GM19193 (cell line): ENCODE results near the gene PIP5K1C.

Experiments used
- POLR2A ChIP-seq: IDR thresholded peaks from 4 replicates; pipeline ENCODE4 v1.6.1; 2011; ENCODE audit not compliant: insufficient read depth, insufficient read length; ENCODE audit errors: extremely low read depth

The PIP5K1C gene

DNA sequence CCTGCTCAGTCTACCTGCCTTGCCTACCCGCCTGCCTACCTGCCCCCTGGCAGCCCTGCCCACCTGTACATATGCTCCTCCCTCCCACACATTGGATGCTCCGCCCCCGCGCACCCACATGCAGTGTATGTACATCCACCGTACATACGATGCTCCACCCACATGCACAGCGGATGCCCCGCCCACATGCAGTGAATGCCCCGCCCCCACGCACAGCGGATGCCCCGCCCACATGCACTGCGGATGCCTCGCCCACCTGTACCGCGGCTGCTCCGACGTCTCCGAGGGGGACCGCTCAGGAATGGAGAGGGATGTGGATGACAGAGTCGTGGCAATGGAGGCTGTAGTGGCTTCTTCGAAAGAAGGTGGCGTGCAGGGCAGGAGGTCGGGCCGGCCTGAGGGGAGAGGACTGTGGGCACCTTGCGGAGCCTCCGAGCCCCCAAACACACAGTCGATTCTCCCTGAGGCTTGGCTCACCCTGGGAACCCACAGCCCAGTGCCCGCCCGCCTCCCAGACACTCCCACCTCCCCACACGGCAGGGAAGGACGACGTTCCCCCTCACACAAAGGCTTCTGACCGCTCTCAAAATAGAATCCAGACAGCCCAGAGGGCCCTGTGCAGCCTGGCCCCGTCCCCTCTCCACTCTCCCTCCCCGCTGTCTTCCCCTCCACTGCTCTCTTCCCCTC lies 57.1 kb downstream of the PIP5K1C start:
- TF ChIP-seq POLR2A, result no peak

DNA sequence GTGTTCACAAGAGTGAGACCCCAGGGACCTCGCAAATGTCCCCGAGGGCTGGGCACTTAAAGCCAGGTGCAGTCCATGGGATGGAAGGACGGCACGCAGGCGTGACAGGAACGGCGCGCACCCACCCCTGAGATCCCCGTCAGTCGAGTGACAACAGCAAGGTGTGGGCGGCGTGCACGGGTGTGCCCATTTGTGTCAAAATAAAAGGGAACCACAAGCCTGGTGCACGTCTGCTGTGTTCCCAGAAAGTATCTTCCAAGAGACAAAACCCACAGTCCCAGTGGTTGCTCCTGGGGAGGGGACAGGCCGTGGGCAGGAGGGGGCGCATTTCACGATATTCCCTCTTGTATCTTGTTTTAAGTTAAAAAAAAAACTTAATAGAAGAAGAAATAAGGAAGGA lies 58.0 kb downstream of the PIP5K1C start:
- no peak for TF ChIP-seq POLR2A

DNA sequence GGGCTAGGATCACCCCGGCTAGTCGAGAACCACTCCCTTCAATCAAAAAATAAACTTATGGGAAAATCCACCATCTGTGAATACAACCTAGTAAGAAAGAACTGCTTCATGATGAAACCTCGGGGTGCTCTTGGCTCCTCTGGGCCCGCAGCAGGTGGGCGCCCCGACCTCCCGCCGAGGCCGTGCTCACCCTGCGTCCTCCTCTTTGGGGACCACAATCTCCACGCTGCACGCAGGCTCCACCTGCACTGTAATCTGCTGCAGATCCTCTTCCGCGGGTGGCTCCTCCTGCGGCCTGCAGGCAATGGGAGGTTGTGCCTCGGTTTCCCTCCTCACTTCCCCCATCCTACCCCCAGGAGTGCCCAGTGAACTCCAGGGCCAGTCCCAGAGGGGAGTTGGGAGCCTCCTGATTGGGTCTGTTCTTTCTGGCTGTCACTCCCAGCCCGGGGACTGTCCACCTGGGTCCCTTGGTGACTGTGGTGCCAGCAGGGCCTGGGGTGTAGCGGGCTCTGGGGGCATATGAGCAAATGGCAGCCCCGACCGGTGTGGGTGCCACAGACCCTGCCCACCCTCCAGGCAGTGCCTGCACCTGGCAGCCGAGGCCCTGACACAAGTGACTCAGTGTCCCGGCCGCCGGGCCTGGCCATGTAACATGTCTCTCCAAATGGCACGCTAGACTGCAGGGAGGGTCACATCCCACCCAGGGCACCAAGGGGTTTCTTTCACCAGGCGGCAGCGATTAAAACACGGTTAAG lies 58.6 kb downstream of the PIP5K1C start:
- no peak for TF ChIP-seq POLR2A

DNA sequence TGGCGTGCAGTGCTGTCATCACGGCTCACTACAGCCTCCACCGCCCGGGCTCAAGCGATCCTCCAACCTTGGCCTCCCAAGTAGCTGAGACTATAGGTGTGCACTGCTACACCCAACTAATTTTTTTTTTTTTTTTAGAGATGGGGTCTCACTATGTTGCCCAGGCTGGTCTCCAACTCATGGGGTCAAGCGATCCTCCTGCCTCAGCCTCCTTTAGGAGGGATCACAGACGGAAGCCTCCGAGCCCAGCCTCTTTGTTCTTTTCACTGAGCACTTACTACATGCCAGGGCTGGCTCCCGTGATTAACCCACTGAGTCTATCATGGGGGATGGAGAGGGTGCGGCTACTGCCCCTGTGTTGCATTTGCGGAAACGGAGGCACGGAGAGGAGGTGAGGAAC lies 60.8 kb downstream of the PIP5K1C start:
- TF ChIP-seq POLR2A, result no peak

DNA sequence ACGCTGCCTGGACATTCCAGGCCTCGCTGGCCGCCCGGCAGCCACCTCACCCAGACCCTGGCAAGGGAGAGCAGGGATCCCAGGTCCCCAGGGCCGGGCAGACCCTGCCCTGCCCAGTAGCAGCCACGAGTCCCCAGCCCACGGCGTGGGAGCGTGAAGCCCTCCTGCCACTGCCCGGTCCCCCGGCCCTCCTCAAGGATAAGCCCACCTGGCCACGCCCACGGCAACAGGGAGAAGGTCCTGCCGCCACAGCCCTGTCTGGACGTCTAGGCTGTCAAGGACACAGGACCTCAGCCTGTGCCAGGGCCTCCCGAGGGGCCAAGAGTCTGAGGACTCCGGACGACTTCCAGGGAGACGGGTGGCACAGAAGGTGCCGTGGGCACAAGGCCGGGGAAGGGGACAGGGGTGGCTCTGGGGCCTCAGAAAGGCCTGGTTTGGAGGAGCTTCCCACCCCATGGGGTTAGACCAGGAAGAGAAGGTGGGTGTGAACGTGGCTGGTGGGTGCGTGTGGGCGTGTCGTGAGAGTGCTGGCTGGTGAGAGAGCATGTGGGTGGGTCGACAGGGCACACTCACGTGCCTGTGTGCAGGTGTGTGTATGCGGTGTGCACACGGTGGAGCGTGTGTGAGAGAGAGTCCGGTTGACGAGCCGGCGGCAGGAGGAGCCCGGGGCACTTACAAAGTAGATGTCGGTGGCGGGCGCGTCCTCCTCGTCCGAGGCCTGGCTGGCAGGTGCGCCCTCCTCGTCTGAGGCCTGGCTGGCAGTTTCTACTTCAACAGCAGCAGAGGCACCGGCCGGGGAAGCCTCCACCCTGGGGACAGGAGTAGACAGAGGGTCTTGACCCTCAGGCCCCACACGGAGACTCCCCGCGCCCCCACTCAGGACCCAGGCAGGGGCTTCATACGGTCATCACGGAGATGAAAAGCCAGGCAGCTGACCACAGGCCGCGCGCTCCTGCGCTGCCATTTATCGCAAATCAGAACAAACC lies 61.8 kb downstream of the PIP5K1C start:
- no peak for TF ChIP-seq POLR2A

DNA sequence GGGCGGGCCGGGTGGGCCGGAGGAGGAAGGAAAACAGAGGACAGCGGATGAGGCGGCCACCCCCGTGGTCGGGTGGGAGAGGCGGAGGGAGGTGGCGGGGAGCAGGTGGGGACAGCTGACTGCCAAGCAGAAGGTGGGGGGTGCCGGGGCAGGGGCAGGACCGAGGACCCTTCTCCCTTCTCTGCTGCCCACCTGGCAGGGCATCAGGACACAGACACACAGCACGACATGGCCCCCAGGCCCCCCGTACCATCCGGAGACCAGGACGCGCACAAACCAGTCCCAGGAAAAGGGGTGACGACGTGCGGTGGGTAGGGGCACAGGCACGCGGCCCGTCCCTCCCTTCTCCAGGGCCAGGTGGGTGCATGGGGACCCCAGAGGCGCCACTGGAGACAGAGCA lies 62.6 kb downstream of the PIP5K1C start:
- TF ChIP-seq POLR2A, result no peak

DNA sequence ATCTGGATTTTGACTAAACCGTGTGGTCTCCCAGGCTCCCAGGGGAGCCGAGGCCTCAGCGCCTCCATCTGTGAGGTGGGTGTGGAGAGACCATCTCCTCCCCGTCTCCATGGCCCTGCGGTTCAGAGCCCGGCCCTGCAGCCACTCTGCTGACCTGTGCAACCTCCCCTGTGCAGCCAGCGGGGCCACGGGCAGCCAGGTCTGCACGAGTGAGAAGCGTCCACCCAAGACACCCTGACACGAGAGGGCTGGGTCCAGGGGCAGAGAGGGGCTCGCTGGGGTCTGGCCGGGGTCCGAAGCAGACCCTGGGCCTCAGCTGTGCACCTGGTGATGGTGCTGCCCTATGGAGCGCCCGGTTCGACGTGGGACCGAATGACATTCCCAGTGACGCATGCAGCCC lies 63.3 kb downstream of the PIP5K1C start:
- no peak for TF ChIP-seq POLR2A

DNA sequence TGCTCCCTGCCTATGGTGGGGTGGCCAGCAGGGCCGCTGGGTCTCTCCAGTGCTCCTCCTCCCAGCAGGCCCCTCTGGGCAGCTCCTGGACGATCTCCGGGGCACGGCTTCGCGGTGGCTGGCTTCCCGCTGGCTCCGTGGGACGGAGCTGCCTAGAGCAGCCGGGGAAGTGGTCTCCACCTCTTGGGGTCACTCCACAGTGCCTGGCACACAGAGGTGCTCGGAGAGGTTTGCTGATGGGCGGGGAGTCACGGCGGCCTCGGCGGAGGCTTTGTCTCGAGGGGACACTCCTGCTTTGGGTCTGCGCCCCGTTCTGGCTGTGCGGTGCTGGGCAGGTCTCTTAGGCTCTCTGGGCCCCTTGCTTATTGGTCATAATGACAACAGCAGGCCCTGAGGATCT lies 63.8 kb downstream of the PIP5K1C start:
- TF ChIP-seq POLR2A, result no peak

DNA sequence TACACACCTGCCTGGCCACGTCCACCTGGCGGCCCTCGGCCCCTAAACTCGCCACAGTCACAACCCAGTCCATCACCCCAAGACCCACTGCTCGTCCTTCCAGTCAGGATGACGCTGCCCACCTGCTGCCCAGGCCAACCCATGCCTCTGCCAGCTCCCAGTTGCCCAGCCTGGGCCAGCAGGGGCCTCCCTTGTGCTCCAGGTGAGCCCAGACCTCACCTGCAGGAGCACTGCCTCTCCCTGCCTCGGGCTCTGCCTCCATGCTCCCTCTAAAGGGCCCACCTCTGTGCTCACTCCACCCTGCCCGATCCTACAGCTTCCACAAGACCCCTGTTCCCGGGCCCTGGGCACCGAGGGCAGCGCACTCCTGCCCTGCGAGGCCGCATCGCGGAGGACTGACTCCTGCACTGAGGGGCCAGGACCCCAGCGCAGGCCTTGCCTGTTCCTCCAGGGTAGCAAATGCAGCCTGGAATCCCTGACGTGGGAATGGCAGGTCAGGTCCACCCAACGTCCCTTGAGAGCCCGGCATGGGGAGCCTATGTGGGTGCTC lies 65.7 kb downstream of the PIP5K1C start:
- TF ChIP-seq POLR2A, result no peak

DNA sequence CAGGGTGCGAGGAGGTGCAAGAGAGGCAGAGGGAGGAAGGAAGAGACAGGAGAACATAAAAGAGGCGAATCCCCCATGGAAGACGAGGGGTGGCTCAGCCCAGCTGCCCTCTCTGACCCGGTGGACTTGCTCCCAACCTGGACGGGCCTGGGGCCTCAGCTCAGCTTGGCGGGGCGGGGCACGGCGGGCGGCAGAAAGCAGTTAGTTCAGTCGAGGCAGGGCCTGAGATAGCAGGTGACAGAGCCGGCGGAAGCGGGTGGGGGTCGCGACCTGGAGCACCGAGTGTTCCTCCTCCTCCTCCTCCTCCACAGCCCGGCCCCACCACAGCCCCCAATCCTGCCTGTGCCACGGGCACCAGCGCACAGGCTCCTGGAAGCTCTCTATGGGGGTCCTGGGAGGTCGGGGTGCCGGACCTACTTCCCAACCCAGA lies 66.7 kb downstream of the PIP5K1C start:
- no peak for TF ChIP-seq POLR2A

DNA sequence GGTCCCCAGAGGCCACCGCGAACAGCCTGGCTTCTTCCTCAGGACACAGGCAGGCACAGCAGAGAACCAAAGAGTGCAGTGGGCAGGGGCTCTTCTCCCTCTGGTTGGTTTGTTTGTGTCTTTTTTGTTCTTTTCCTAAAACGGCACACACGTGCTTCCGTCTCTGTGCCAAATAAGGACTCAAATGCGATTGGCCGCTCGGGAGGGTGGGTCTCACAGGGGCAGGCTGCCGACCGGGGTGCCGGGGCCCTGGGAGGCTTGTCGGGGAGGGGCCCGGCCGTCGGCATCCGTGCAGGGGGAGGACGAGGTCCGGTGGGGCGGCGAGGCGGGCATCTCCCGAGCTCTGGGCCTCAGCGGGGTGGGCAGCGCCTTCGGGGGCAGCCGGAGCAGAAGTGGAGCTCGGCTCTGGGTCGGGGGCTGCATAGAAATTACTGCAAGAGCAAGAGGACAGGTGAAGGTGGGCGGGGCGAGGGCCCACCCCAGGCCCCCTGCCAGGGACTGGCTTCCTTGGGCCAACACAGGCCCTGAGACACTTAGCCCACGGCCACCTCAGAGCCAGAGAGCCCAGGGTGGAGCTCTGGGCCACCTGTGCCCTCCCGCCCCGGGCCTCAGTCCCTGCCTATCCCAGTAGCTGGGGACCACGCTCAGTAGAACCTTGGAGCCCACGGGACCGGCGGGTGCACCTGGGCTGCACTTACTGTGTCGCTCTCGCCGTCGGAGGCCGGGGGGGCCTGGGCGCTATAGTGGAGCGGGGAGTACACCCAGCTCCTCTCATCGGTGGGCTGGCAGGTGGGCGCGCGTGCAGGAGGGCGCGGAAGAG lies 67.3 kb downstream of the PIP5K1C start:
- no peak for TF ChIP-seq POLR2A

DNA sequence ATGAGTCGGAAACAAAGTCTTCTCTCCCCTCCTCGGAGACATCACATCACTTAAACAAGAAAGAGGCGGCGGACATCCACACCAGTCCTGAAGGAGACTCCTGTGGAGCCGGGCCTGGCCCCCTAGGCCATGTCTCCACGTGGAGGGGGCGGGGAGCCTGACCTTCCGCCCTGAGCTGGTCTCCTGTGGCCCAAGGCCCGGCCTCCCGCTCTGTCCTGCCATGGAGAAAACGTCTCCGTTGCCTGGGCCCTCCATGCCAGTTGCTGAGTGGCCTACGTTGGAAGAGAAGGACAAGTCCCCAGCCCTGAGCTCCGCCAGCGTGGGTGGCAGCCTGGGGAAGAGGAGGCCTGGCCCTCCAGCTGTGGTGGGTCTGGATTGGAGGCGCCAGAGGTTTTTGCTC lies 68.2 kb downstream of the PIP5K1C start:
- TF ChIP-seq POLR2A, result no peak

DNA sequence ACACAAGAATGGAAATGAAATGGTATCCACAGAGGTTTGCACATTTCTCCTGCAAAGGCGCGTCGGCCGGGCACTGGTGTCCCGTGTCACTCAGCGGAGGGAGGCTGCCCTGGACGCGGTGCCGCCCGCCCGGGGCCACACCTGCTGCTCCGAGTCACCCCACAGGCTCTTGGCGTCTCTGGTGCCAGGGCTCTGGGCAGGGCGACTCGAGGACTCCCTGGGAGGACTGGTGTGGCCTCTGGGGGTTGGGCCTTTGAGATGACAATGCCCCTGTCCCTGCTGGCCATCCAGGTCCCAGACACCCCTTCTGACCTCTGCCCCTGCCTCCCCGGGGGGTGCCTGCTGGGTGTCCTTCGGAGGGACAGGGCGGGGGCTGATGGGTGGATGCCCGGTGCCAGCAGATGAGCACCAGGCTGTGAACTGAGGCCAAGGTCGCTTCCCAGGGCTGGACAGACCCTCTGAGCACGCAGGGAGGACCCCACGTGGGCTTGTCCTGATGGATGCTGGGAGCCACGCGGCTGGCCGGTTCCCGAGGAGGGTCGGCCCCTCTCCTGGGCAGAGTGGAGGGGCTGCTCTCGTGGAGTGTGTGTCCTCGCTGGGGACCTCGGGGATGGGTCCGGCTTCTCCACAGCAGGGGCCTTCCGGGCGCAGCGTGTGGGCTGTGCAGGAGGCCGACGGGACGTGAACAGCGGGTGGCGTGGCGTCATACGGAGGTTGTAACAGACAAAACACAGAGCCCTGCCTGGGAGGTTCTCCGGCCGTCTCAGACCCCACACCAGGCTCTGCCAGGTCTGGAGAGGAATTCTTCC lies 69.0 kb downstream of the PIP5K1C start:
- TF ChIP-seq POLR2A, result no peak
